Measurements from ENCODE around the gene TIAM2. TPM values are rescaled to one million over a fixed set of nuclear protein-coding genes. Genes with fewer than 3 reads are reported as not detected.

TIAM2 gene
- total RNA-seq, 1 donor from 2014 or later, result 5.9 TPM

DNA sequence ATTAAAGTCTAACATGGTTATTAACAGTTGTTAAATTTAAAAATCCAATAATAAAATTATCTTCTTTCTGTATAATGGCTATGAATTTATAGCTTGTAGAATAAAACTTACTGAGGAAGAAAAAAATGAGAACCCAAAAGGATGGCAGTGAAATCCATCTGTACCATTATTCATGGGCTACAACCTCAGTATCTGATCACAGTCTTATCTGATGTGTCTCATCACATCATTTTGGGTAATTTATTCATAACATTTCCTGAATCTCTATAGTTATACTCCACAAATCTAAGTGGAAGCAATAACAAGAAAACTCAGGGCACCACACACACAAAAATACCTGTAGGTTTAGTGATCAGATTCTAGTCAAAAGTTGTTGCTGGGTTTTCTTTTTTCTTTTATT is 276.0 kb downstream of the TIAM2 start:
- Histone ChIP-seq H3K27ac (no peak overlapping the region), H3K4me3 (no peak overlapping the region), H3K36me3 (no peaks in the 10 kb centered on the region), H3K9me3 (no peaks in the 10 kb centered on the region), H3K4me1 (peaks cover 16% of the 10 kb centered on the region), H3K27me3 (ENCODE audit: low read depth) (no peaks in the 10 kb centered on the region)
- DNase-seq (no peak), ATAC-seq (no peak)
- TF ChIP-seq, protein P1, sequence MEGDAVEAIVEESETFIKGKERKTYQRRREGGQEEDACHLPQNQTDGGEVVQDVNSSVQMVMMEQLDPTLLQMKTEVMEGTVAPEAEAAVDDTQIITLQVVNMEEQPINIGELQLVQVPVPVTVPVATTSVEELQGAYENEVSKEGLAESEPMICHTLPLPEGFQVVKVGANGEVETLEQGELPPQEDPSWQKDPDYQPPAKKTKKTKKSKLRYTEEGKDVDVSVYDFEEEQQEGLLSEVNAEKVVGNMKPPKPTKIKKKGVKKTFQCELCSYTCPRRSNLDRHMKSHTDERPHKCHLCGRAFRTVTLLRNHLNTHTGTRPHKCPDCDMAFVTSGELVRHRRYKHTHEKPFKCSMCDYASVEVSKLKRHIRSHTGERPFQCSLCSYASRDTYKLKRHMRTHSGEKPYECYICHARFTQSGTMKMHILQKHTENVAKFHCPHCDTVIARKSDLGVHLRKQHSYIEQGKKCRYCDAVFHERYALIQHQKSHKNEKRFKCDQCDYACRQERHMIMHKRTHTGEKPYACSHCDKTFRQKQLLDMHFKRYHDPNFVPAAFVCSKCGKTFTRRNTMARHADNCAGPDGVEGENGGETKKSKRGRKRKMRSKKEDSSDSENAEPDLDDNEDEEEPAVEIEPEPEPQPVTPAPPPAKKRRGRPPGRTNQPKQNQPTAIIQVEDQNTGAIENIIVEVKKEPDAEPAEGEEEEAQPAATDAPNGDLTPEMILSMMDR (IDR thresholded peaks at IDR 0.05), result no peak
- intact Hi-C loops (cut with DNase I), result no loop called here

DNA sequence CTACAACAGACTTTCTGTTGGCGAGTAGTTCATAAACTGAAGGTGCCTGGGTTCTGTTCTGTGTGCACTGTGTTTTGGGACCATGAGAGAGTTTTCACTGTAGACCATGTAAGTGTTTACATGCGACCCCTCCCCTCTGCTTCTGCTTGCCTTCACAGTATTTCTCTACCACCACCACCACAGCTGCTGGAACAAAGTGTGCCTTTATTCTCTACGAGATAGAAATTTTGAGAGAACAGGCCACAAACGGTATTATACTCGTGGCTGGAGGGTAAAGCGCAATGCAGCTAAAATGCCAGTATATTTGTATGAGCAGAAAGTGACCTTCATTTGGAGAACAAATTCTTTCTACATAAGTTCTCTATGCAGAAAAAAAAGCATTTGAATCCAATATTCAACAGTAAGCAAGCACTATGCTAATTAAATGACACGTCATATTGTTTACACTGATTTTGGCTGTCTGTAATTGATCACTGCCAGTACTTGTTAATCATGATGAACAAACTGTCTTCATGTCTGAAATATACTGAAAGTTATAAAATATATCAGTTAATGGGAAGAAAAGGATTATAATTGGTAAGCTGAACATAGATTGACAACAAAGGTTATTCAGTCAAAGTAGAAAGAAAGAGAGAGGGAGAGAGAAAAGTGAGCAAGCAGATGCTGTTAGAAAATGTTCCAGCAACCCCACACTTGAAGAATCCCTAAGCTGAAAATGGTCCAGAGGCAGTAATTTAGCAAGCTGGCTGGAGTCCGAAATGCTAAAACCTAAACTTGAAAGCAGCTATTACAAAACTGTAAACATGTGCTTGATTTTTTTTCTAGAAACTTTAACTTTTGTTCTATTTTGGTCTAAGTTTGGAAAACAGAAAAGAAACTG is 277.5 kb downstream of the TIAM2 start:
- no peak overlapping the region for H3K4me3 ChIP-seq
- ATAC-seq (no peak), DNase-seq (no peak)
- no peak overlapping the region for H3K27ac ChIP-seq
- H3K36me3 ChIP-seq, result no peaks in the 10 kb centered on the region
- H3K9me3 ChIP-seq, result no peaks in the 10 kb centered on the region
- TF ChIP-seq, protein P1 (IDR thresholded peaks at IDR 0.05), result no peak
- peaks cover 22% of the 10 kb centered on the region for H3K4me1 ChIP-seq
- intact Hi-C loops (cut with DNase I), result no loop called here
- no peaks in the 10 kb centered on the region for H3K27me3 ChIP-seq (ENCODE audit: low read depth)

- DNase-seq (no peak), ATAC-seq (no peak)
- intact Hi-C loops (cut with DNase I), result no loop called here
- H3K9me3 ChIP-seq, result no peaks in the 10 kb centered on the region
- no peaks in the 10 kb centered on the region for H3K36me3 ChIP-seq
- TF ChIP-seq, protein P1 (IDR thresholded peaks at IDR 0.05), result no peak
- no peaks in the 10 kb centered on the region for H3K27me3 ChIP-seq (ENCODE audit: low read depth)
- H3K27ac ChIP-seq, result no peak overlapping the region
- H3K4me1 ChIP-seq, result peaks cover 22% of the 10 kb centered on the region
- no peak overlapping the region for H3K4me3 ChIP-seq
These were observed 278.3 kb downstream of the TIAM2 start for GRCh38 chr6:155273431-155273830.

DNA sequence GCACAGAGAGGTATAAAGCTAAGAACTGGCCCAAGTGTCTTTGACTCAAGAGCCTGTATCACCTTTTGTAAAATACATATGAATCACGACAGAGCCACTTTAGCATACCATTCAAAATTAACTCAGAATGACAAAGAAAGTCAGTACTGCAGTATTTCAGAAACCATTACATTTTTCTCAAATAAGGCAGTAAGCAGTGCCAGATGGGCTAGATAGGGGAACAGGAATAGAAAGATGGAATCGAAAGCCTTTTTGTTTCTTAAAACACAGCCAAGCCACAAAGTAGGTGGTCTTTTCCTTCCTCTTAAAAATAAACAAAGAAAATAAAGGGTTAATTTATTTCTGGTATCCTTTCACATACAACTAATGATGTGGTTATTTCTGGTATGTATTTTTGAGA is 279.0 kb downstream of the TIAM2 start:
- TF ChIP-seq, protein P1 (IDR thresholded peaks at IDR 0.05), result no peak
- no peak for DNase-seq
- H3K4me1 ChIP-seq, result peaks cover 22% of the 10 kb centered on the region
- no peak overlapping the region for H3K4me3 ChIP-seq
- ATAC-seq, result no peak
- H3K27me3 ChIP-seq (ENCODE audit: low read depth), result no peaks in the 10 kb centered on the region
- H3K36me3 ChIP-seq, result no peaks in the 10 kb centered on the region
- intact Hi-C loops (cut with DNase I), result no loop called here
- no peak overlapping the region for H3K27ac ChIP-seq
- H3K9me3 ChIP-seq, result no peaks in the 10 kb centered on the region

DNA sequence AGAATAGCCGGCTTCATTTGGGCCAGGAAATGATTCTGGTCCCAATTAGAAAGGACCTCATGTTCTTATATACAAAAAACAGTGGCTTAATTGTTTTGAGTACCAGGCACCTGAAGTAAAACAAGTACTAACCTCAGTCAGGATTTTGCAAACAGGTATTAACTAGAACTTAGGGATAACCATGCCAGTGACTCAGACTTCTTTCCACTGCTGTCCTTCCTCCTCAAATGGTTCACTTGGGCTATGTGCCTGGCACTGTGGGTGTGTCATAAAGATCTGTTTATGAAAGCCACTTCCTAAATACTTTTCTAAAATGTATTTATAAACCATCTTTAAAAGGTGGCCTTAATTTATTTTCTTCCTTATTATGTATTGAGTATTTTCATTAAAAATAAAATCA is 279.4 kb downstream of the TIAM2 start:
- DNase-seq, result no peak
- ATAC-seq, result no peak

More for the DNA sequence above, 279.4 kb downstream of the TIAM2 start:
- no peak overlapping the region for H3K4me3 ChIP-seq
- H3K9me3 ChIP-seq, result no peaks in the 10 kb centered on the region
- no peaks in the 10 kb centered on the region for H3K27me3 ChIP-seq (ENCODE audit: low read depth)
- no peak overlapping the region for H3K27ac ChIP-seq
- no peaks in the 10 kb centered on the region for H3K36me3 ChIP-seq
- intact Hi-C loops (cut with DNase I), result no loop called here
- TF ChIP-seq, protein P1 (IDR thresholded peaks at IDR 0.05), result no peak
- H3K4me1 ChIP-seq, result peaks cover 22% of the 10 kb centered on the region

Data from lower lobe of right lung (tissue), 2 donors.